Daoy (cell line): ENCODE measurements around the gene HRCT1. TPM values are rescaled to one million over a fixed set of nuclear protein-coding genes. Genes with fewer than 3 reads are reported as not detected.
"Not testable (repeated sequence)": the region's sequence is repeated elsewhere in the genome, so short reads cannot be mapped to it uniquely, and the experiment has no call there.

Experiments
- DNase-seq: peaks from one replicate; pipeline ENCODE4 v3.0.0-alpha.2; 2015; ENCODE audit warnings: low read depth
- total RNA-seq: library from RNA; depleted of rRNA; stranded (reverse); fragments of >200 nt; shearing (Covaris generic); gene quantifications from 2 replicates; pipeline ENCODE4 v1.2.3, GENCODE V29; 2014

HRCT1 gene
- total RNA-seq, 1 experiment from 2014 or later = 1.8 TPM

DNA sequence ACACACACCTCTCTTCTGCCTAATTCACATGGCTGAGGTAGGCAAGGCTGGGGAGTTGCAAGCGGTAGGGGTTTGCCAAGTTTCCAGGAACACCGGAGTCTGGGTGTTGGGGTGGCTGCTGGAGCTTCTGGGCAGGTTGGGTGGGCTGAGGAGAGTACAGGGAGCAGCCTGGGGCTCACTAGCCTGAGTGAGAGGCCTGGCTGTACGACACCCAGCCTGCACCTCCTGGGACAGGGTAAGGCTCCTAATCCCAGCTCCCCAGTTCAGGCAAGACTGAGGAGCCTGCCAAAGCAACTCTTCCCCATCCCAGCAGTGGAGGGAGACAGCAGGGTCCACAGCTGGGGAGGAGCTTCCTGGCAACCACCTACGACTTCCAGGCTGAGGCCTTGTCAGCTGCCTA is 11.3 kb downstream of the HRCT1 start:
- DNase-seq = no peak

DNA sequence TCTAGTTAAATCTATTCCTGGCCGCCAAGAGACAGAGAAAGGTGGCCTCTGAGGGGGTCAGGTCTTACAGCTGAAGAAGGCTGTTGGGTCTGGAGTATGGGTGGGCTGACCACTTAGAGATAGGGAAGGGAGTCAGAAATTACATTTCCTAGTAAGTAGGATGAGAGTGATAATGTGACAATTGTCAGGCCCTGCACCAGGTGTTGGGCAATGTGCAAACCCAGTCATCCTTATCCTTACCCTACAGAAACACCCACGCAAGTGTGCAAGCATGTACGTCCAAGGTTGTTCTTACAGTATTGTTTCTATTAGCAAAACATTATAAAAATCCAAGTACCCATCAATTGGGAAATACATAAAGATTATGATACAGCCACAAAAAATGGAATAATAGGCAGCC is 12.8 kb downstream of the HRCT1 start:
- no peak for DNase-seq

DNA sequence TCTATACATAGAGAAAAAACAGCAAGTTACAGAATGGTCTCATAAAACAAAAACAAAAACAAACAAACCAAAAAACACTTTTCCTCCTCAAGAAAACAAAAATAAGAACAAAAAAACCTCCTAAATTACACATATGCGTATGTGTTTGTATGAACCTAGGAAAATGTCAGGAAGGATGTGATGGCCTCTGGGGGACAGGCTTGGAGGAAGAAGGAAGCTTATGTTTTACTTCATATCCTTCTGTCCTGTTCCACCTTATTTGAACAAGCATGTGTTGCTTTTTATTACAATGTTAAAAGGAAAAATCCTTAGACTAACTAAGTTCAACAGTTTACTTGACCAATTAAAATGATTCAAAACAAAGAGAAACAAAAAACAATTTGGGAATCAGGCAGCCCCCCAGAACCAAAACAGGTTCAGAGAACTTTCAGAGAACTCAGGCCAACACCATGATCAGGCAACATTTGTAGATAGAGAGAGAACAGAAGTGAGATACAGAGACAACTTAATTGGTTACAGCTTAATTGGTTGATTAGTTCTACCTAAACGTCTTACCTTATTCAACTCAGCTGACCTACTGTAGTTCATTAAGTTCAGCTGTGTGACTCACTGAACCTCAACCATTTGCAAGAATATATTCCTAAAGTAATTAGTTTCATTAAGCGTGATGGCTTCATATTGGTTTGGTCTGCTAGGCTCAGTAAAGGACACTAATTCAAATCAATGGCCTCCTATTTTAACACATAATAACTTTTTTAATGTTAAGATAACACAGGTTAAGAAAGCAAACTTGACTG is 13.4 kb downstream of the HRCT1 start:
- no peak for DNase-seq

- DNase-seq = no peak
Measured at GRCh38 chr9:35920051-35920620, 14.1 kb downstream of the HRCT1 start.

- DNase-seq = no peak
Measured at GRCh38 chr9:35923598-35923926, 17.6 kb downstream of the HRCT1 start.

DNA sequence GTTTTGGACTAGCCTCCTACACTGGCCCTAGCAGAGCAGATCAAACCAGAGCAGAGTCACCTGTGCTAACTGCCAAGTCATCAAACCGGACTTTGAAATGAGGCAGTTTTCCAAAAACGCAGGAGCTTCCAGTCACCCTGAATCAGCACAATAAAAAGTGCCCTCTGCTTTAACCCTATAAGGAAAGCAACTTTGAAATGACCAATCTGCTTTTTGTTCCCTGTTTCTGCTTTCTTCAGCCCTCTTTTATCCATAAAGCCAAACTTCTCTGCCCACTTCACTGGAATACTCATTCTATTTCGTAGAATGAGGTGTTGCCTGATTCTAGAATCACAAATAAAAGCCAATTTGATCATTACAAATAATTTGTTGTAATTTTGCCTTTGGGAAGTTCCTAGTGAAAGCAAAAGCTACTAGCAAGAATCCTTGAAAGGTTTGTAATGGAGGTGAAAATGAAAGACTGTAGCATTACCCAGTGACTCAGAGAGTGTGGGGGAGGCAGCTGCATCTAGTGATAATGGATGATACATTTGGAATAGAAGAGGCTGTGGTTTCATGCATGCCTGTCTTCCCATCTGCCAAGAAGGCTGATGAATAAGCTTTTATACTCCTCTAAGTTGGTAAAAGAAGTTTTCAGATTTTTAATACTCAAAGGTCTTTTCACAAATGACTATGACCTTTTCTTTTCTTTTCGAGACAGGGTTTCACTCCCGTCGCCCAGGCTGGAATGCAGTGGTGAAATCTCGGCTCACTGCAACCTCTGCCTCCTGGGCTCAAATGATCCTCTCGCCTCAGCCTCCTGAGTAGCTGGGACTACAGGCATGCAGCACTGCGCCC is 18.1 kb downstream of the HRCT1 start:
- peak; percentile 95 for DNase-seq

- DNase-seq = no peak
Measured at GRCh38 chr9:35928591-35929452, 22.8 kb downstream of the HRCT1 start.

DNA sequence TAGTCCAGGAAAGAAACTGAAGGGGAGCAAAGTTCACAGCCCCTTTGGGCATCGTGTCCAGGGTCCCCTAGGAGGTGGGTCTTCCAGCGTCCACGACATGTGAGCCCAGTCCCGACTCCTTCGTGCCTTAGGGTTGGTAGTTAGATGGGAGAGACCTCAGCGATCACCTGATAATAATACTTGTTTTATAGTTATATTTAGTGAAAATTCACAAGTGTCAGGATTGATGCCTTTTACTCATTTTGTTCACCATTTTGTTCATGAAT is 23.4 kb downstream of the HRCT1 start:
- DNase-seq = no peak

DNA sequence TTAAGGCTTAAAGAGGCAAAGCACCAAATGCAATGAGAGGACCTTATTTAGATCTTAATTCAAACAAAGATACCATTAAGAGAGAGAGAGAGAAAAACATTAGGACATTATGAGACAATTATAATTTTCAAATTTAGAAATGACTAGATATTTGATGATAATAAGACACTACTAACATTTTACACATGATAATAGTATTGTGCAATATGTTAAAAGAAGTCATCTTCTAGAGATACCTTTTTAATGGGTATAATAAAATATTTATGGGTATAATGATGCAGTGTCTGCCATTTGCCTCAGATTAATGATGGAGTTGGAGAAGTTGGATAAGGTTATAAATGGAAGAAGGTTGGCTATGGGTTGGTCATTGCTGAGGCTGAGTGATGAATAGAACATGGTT is 24.5 kb downstream of the HRCT1 start:
- DNase-seq = no peak

DNA sequence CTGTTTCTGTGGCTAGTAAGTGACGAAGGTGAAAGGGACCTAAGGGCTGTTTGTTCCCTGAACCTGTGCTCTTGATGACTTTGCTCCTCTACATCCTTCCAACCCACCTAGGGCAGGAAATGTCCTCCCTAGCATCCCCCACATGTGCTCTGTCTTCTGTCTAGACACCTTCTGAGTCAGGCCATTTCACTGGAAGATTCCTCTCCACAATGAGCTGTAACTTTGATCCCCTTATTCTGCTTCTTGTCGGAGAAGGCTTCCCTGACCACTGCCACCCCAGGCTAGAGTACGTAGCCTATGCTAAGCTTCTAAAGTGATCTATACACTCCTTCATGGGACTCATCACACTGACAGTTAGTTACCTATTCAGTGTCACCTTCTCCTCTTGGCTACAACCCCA is 25.0 kb downstream of the HRCT1 start:
- DNase-seq = no peak

DNA sequence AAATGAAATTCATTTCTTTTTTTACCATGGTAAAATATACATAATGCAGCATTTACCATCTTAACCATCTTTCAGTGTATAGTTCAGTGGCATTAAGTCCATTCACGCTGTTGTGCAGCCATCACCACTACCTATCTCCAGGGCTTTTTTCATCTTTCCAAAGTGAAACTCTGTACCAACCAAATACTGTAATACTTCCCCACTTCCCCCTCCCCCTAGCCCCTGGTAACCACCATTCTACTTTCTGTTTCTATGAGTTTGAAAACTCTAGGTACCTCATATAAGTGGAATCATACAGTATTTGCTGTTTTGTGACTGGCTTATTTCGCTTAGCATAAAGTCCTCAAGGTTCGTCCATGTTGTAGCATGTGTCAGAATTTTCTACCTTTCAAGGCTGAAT is 26.7 kb downstream of the HRCT1 start:
- no peak for DNase-seq

DNA sequence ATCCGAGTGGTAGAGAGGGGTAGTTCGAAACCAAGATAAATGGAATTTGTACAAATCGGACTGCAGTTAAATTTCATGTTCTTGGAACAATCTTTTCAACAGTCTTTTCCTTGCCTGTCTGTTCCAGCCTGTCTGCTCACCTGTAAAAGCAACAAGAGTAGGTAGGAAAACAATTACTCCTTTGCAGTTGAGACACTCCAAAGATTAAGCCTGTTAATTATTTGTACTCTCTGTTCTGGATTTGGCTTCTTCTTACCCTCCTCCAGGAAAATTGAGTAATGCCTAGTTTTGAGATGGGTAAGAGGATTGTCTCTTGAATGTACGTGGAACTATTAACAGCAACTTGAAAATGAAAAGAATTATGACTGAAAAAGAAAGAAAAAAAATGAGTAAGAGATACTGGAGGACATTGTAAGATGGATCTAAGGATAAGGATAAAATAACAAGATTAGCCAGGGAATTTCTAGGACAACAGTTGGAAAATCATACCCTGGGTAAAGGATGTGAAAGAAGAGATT is 27.6 kb downstream of the HRCT1 start:
- no peak for DNase-seq

DNA sequence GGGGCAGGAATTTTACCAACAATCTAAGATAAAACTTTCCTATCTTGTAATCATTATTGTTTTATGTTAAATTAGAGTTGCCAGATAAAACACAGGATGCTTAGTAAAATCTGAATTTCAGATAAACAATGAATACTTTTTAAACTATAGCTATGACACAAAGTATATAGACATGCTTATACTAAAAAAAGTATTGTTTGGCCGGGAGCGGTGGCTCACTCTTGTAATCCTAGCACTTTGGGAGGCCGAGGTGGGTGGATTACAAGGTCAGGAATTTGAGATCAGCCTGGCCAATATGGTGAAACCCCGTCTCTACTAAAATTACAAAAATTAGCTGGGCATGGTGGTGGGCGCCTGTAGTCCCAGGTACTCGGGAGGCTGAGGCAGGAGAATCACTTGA is 28.1 kb downstream of the HRCT1 start:
- not testable (repeated sequence) for DNase-seq

GRCh38 chr9:35935261-35935660 is 29.3 kb downstream of the HRCT1 start:
- DNase-seq = no peak

- no peak for DNase-seq
Measured at GRCh38 chr9:35935755-35936509, 29.9 kb downstream of the HRCT1 start.

GRCh38 chr9:35937227-35937626 is 31.2 kb downstream of the HRCT1 start:
- DNase-seq = no peak

DNA sequence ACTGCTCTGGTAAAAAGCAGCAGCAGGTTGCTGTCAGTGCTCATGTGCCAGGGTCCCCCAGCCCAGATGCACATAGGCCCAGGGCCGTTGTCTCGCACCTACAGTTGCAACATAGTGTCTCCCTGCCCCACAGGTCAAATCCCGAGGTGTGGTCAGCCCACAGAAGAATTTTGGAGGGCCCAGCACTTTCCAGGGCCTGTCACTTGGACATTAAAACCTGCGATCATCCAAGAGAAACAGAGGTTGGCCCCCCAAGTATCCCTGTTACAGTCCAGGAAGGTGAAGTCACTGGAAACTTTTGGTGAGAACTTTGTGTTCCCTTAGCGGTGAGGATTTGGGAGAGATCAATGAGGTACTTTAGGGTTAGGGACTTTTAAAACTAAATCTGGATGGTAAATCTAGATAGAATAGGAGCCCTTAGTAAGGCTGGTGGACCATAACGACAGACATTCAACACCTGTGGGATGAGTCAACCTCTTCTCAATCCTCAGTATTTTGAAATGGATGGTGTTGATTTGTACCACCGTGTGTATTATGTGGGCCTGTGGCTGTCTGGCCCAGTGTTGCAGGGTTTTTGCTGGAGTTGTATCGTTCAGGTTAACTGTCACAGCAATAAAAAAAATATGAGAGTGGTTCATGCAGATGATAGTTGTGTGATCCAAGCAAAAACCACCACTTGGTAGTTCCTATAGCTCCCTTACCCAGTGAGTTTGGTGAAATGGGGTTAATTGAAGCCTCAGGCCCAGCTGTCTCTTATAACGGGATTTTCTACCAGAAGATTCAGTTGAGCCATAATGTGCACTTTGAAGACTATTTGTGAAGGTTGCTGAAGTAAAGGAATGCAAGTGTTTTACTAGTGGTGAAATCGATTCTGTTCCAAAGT is 32.7 kb downstream of the HRCT1 start:
- DNase-seq = no peak

- no peak for DNase-seq
Measured at GRCh38 chr9:35939679-35940250, 33.8 kb downstream of the HRCT1 start.

GRCh38 chr9:35940458-35941407 is 34.7 kb downstream of the HRCT1 start:
- DNase-seq = no peak
